ENCODE data around the gene CDK16.
A peak's percentile ranks its signal among the peaks of the same experiment; 100 is the strongest.

Gene CDK16

DNA sequence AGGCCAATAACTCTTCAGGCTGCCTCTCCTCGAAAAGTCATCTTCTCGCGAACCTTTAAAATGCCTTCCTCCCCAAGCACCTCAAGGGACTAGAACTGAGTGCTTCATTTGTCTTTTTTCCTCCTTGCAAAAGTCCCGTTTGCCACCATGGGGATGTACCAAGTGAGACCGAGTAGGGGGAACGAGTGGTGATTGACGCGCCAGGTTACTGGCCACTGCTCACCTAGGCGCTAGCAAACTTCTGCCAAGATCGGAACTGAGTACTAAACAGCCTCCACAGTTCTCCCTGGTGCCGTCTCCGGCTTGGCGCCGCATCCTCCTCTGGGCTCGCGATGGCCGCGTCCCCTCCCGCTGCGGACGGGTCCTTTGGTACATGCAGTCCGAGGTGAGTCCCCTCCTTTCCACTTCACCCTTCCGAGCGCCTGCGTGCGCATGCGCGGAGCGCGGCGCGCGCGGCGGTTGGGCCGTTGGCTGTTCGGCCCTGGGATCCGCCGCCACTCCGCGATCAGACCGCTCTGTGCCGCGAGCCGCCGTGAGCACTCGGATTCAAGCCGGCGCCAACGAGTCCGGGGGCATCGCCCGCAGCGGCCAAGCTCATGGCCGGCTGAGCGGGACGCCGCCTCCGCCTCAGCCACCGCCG, at the start of gene CDK16:
Gene CDK16 (plus strand): TSS at position 402 of the 640 bp plus-strand sequence. CDS start 4,877 bp downstream, outside the sequence.
- CTCF ChIA-PET, result interaction anchor here (1.3 kb wide), 1 partner anchor 20 kb away, joined by 3 read pairs; no protein-coding TSS in a partner anchor
- peaks cover 38% of the 10 kb centered on the region for H3K4me1 Mint-ChIP-seq
- H3K9me3 Mint-ChIP-seq, result no peaks in the 10 kb centered on the region
- DNase-seq, result peak; percentile 74
- peak within 1 kb of the TSS; percentile 96 for H3K27ac Mint-ChIP-seq
- peak within 1 kb of the TSS; percentile 85 for H3K4me3 Mint-ChIP-seq
- peaks cover 32% of the 10 kb centered on the region for H3K36me3 Mint-ChIP-seq
- no peaks in the 10 kb centered on the region for H3K27me3 Mint-ChIP-seq

DNA sequence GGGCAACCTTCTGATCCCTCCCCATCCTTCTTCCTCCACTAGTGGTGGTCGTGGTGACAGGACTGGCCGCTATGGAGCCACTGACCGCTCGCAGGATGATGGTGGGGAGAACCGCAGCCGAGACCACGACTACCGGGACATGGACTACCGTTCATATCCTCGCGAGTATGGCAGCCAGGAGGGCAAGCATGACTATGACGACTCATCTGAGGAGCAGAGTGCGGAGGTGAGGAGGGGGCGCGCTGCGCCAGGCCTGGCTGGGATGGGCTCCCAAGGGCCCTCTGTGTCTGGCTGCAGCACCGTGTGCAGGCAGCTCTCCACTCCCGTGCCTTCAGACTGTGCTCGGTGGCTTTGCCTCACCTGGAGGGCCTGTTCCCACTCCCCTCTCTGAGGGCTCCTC, 49.2 kb upstream of the CDK16 start:
- no peak overlapping the region for H3K4me3 Mint-ChIP-seq
- no peak overlapping the region for H3K27ac Mint-ChIP-seq
- CTCF ChIA-PET, result no interaction called here
- H3K36me3 Mint-ChIP-seq, result peaks cover 18% of the 10 kb centered on the region
- no peaks in the 10 kb centered on the region for H3K27me3 Mint-ChIP-seq
- no peaks in the 10 kb centered on the region for H3K9me3 Mint-ChIP-seq
- no peak for DNase-seq
- no peaks in the 10 kb centered on the region for H3K4me1 Mint-ChIP-seq

DNA sequence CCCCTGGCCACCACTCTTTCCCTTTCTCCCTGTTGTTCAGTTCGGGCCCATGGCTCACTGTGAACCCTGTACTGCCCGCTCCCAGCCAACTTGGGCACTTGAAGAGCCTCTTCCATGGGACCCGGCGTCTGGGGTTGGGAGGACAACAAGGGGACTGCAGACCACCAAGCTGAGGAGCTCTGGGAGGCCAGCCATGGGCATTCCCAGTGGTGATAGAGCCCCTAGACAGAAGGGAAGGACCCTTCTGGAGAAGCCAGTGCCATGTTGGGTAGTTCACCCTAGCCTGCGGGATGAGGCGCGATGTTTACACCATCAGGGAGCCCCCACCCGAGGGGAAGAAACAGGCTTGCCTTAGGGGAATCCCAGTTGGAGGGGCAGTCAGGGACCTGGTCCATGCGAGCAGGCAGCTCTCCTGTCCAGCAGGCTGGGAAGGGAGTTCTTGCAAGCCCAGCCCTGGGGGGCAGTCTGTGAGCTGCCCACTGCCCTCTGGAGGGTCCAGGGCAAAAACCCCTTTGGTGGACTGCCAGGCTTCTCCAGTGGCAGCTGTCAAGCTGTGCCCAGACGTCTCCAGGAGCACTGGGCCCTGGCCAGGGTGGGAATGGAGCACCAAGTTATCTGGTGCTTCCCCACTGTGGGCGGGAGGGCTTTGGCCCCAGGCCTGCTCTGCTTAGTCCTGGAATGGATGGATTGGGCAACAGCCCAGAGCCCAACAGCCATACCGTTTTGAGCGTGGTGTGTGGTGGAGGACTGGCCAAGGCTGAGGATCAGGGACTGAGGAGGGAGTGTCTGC, 48.6 kb upstream of the CDK16 start:
- H3K27ac Mint-ChIP-seq, result no peak overlapping the region
- H3K36me3 Mint-ChIP-seq, result peaks cover 13% of the 10 kb centered on the region
- H3K4me1 Mint-ChIP-seq, result no peaks in the 10 kb centered on the region
- H3K9me3 Mint-ChIP-seq, result no peaks in the 10 kb centered on the region
- DNase-seq, result no peak
- no peak overlapping the region for H3K4me3 Mint-ChIP-seq
- H3K27me3 Mint-ChIP-seq, result no peaks in the 10 kb centered on the region
- CTCF ChIA-PET, result no interaction called here

DNA sequence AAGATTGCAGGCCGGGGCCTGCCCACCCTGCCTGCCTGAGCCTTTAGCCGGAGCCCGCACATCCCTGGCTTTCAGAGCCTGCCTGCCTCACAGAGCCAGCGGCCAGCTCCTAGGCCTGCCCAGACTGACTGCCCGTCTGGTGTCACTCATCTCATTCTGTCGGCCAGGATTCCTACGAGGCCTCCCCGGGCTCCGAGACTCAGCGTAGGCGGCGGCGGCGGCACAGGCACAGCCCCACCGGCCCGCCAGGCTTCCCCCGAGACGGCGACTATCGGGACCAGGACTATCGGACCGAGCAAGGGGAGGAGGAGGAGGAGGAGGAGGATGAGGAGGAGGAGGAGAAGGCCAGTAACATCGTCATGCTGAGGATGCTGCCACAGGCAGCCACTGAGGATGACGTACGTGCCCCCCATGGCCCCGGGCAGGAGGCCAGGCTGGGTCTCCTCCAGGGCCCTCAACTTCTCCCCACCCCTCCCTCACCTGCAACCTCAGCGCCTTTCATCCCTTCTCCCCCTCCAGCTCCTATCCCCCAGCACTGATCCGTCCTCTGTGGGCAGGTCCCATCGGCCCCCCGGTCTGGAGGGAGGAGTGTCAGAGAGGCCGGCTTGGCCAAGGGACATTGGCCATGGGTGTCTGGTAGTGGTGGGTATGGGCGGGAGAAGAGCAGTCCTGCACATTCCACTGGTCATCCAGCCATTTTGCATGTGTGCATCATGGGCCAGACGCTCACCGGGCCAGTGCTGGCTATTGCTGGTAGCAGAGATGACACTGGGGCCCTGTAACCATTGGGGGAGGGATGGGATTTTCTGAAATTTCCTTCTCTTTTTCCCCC, 47.4 kb upstream of the CDK16 start:
- Mint-ChIP-seq H3K4me1 (no peaks in the 10 kb centered on the region), H3K4me3 (no peak overlapping the region), H3K36me3 (peaks cover 13% of the 10 kb centered on the region), H3K27ac (no peak overlapping the region), H3K27me3 (no peaks in the 10 kb centered on the region), H3K9me3 (no peaks in the 10 kb centered on the region)
- no peak for DNase-seq
- CTCF ChIA-PET, result no interaction called here

DNA sequence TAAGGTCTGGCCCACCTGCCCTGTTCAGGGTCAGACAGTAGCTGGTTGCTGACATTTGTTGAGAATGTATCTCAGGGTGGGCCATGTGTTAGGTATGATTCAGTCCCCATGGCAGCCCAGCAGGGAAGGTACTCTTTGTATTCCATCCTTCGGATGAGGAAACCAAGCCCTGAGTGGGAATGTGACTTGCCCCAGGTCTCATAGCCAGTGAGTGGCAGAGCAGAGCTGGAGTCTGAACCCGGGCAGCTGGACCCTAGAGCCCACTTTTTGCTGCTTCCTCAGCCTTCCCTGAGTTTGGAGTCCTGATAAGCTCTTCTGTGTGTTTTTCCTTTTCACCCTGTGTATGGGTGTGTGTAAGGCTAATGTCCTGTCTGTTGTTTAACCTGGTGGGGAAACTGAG, 46.5 kb upstream of the CDK16 start:
- H3K27ac Mint-ChIP-seq, result no peak overlapping the region
- DNase-seq, result no peak
- H3K36me3 Mint-ChIP-seq, result peaks cover 16% of the 10 kb centered on the region
- peaks cover 2% of the 10 kb centered on the region for H3K4me1 Mint-ChIP-seq
- no peaks in the 10 kb centered on the region for H3K9me3 Mint-ChIP-seq
- no peaks in the 10 kb centered on the region for H3K27me3 Mint-ChIP-seq
- no peak overlapping the region for H3K4me3 Mint-ChIP-seq
- CTCF ChIA-PET, result no interaction called here

DNA sequence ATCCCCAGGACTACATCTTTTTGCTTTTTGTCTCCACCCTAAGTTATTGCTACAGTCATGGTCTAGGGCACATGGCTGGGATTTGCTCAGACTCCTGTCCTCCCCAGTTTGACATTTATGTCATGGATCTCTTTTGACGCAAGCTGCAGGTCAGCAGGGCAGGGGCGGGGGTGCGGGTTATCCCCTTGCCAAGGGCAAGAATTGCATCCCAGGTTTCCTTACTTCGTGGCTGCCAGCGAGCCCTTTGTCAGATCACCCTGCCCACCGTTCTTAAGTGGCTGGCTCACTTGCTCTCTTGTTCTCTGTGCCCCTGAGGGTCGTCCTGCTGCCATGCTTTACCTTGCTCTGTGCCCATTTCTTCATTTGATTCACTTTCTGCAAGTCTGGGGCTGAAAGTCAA, 45.9 kb upstream of the CDK16 start:
- no peak overlapping the region for H3K27ac Mint-ChIP-seq
- DNase-seq, result no peak
- no peaks in the 10 kb centered on the region for H3K9me3 Mint-ChIP-seq
- CTCF ChIA-PET, result no interaction called here
- H3K27me3 Mint-ChIP-seq, result no peaks in the 10 kb centered on the region
- peaks cover 2% of the 10 kb centered on the region for H3K4me1 Mint-ChIP-seq
- H3K36me3 Mint-ChIP-seq, result peaks cover 16% of the 10 kb centered on the region
- H3K4me3 Mint-ChIP-seq, result no peak overlapping the region

DNA sequence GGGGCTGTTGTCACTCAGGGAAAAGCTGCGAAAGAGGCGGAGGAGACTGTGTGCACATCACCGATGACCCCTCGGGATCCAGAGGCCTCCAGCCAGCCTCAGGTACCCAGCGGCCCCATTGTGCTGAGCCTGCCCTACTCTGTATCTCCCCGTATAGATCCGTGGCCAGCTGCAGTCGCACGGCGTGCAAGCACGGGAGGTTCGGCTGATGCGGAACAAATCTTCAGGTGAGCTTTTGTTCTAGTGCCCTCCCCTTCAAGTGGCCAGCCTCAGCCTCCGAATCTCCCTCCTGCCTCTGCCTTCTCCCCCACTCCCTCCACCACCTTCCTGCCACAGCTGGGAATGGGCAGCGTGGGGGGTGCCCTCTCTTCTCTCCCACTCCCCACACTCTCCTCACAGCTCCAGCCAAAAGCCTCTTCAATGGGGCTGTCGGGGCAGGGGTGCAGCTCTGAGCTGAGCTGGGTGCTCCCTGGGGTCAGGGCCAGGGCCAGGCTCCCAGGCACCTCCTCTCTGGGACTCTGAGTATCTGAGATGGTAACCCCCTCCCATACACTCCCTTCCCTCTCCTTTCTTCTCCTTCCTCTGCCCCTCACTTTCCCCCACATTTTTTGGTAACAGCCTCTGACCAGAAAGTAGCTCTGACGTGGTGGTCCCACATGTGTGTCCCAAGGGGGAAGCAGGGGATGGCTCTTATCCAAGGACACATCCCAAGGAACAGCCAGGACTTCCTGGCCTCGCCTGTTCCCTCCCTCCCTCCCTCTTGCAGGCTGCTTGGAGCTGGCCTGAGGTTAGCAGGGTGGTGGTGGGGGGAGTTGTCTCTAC, 45.3 kb upstream of the CDK16 start:
- Mint-ChIP-seq H3K36me3 (peaks cover 21% of the 10 kb centered on the region), H3K27ac (no peak overlapping the region), H3K27me3 (no peaks in the 10 kb centered on the region), H3K9me3 (no peaks in the 10 kb centered on the region), H3K4me3 (no peak overlapping the region), H3K4me1 (peaks cover 2% of the 10 kb centered on the region)
- CTCF ChIA-PET, result no interaction called here
- DNase-seq, result no peak

DNA sequence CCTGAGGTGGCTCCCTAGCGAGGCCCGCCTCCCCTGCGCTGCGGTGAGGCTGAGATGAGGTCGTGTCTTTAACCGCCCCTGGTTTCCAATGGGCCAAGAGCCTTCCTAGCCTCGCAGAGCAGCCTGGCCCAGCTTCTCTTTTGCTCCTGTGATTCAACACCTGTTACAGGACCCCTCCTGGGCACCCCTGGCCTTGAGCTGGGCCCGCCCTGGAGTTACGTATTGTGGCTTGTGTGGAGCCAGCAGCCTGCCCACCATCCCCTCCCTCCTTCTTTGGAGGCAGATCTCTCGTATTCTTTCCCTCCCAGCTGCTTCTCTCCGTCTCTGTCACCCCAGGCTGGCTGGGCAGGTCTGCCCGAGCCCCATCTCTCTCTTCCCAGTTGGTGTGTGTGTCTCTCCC, 44.1 kb upstream of the CDK16 start:
- CTCF ChIA-PET, result no interaction called here

DNA sequence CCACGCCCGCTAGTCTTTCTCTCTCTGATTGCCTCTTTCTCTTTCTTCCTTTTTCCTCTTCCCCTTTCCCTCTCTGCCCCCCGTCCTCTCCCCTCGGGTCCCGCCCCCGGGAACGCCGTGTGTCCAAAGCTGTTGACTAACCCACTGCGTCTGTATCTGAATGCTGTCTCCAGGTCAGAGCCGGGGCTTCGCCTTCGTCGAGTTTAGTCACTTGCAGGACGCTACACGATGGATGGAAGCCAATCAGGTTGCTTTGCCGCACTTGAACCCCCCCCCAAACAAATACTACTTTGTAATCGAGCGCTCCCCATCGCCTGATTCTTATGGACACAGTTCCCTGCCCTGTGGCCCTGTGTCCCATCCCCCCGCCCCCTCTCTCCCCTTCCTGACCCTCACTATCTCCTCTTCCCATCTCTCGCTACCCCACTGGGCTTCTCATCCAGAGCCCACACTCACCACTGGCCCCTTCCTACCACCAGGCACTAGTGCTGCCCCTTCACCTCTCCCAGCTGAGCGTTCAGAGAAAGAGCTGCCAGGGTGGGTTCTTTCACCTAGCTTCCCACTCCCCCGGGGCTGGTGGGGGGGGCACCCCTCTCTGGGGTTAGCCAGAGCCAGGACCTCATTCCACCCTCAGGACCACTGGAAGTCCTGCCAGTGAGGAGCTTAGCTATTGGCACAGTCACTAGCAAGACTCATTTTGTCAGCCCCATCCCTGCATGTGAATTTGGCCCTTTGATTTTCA, 43.5 kb upstream of the CDK16 start:
- DNase-seq, result no peak
- CTCF ChIA-PET, result no interaction called here
- Mint-ChIP-seq H3K4me1 (peaks cover 2% of the 10 kb centered on the region), H3K4me3 (no peak overlapping the region), H3K27me3 (no peaks in the 10 kb centered on the region), H3K27ac (no peak overlapping the region), H3K36me3 (peaks cover 23% of the 10 kb centered on the region), H3K9me3 (no peaks in the 10 kb centered on the region)

More for the DNA sequence above, 44.1 kb upstream of the CDK16 start:
- H3K27me3 Mint-ChIP-seq, result no peaks in the 10 kb centered on the region
- peak overlapping the region; percentile 55 for H3K27ac Mint-ChIP-seq
- peaks cover 2% of the 10 kb centered on the region for H3K4me1 Mint-ChIP-seq
- no peak for DNase-seq
- no peak overlapping the region for H3K4me3 Mint-ChIP-seq
- H3K9me3 Mint-ChIP-seq, result no peaks in the 10 kb centered on the region
- H3K36me3 Mint-ChIP-seq, result peaks cover 23% of the 10 kb centered on the region

DNA sequence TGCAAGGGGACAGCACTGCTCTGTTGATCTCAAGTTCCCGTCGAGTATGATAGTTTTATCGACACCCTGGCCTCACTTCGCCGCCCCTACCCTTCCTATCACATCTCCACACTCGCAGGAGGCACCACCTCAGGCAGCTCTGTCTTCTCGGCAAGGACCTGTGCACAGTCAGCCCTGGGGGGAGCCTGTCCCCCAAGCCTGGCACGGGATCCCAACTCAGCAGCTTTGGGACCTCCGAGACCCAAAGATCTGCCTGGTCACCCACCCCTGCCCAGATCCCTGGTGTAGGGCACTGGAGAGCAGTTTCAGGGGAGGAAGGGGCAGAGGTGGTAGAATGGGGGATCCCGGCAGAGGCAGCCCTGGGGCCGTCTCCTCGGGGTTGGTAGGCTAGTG, 42.9 kb upstream of the CDK16 start:
- H3K36me3 Mint-ChIP-seq, result peaks cover 25% of the 10 kb centered on the region
- no peaks in the 10 kb centered on the region for H3K27me3 Mint-ChIP-seq
- H3K27ac Mint-ChIP-seq, result peak overlapping the region; percentile 30
- no peaks in the 10 kb centered on the region for H3K9me3 Mint-ChIP-seq
- peaks cover 2% of the 10 kb centered on the region for H3K4me1 Mint-ChIP-seq
- H3K4me3 Mint-ChIP-seq, result no peak overlapping the region
- CTCF ChIA-PET, result no interaction called here
- no peak for DNase-seq

DNA sequence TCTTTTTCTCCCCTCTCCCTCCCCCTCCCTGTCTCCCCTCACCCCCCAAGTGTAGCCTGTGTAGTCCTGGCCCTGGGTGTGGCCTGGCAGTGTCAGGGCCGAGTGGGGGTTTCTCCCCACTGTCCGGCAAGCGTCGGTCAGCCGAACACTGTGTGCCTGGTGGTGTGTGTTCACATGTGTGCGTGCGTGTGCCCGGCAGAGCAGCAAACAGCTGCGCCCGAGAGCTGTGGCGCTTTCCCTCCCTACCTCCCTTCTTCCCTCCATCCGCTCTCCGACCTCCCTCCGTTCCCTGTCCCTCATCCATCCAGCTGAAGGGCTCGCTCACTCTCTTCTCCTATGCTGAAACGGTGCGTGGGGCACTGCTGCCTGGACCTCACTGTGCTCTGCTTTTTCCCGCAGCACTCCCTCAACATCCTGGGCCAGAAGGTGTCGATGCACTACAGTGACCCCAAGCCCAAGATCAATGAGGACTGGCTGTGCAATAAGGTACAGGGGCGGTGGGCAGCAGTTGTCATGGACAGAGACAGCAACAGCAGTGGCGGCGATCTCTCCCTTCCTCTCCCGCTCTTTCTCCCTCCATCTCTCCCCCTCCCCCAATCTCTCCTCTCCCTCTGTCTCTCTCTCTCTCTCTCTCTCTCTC, 42.3 kb upstream of the CDK16 start:
- peaks cover 25% of the 10 kb centered on the region for H3K36me3 Mint-ChIP-seq
- CTCF ChIA-PET, result no interaction called here
- H3K4me1 Mint-ChIP-seq, result peaks cover 2% of the 10 kb centered on the region
- no peak overlapping the region for H3K4me3 Mint-ChIP-seq
- H3K27me3 Mint-ChIP-seq, result no peaks in the 10 kb centered on the region
- no peak overlapping the region for H3K27ac Mint-ChIP-seq
- H3K9me3 Mint-ChIP-seq, result no peaks in the 10 kb centered on the region
- no peak for DNase-seq

DNA sequence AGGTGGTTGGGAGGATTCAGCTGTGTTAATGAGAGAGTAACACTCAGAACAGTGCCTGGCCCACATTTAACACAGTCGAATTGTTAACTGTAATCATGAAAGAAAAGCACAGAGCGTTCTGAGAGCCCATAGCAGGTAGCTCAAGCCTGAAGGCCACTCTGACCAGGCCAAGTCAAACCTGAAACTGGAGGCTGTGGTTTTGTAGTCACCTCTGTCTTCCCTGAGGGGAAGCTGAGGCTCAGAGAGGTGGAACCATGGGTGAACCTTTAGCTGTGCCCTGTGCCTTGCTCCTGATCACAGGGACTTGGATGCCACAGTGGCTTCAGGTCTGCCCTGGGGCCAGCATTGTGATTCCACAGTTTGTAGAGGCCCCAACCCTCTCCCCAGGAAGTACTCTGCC, 41.4 kb upstream of the CDK16 start:
- Mint-ChIP-seq H3K4me1 (peaks cover 2% of the 10 kb centered on the region), H3K36me3 (peaks cover 25% of the 10 kb centered on the region), H3K4me3 (no peak overlapping the region), H3K27me3 (no peaks in the 10 kb centered on the region), H3K9me3 (no peaks in the 10 kb centered on the region), H3K27ac (no peak overlapping the region)
- CTCF ChIA-PET, result no interaction called here
- DNase-seq, result no peak

DNA sequence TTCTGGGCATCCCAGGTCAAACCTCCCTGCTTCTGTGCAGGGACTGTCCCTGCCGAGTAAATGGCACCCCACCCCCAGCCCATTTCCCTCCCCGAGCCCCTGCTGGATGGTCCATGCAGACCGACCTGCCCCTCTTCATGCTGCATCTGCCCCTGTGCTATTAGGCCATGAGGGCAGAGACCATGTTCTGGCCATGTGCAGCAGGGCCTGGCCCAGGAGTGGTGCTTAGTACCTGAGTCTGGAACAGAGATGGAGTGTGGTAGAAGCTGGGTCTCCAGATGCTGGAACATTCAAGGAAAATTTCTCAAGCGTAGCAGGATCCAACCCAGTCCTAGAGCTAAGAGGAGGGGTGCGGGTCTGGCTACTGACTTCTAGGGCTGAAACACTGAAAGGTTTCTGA, 40.1 kb upstream of the CDK16 start:
- Mint-ChIP-seq H3K27me3 (no peaks in the 10 kb centered on the region), H3K4me3 (no peak overlapping the region), H3K9me3 (no peaks in the 10 kb centered on the region), H3K27ac (no peak overlapping the region), H3K4me1 (peaks cover 2% of the 10 kb centered on the region), H3K36me3 (peaks cover 28% of the 10 kb centered on the region)
- no peak for DNase-seq
- CTCF ChIA-PET, result no interaction called here
